Stimulated activated CD8-positive, alpha-beta memory T cell treated with anti-CD3 and anti-CD28 coated beads, Interleukin-15, amount 100 ng/mL, for 48 hours (primary cell): Measurements from ENCODE around the gene SLC35A4.
"Not testable (repeated sequence)": the region's sequence is repeated elsewhere in the genome, so short reads cannot be mapped to it uniquely, and the experiment has no call there.

ENCODE experiments used
- DNase-seq, 2 donors: peaks; one replicate each; pipeline ENCODE4 v3.0.0-alpha.2; 2020; ENCODE audit warnings: low read depth in 2 of 2

SLC35A4 gene

GRCh38 chr5:140590861-140591260 is 26.2 kb downstream of the SLC35A4 start:
- no peak for DNase-seq

DNA sequence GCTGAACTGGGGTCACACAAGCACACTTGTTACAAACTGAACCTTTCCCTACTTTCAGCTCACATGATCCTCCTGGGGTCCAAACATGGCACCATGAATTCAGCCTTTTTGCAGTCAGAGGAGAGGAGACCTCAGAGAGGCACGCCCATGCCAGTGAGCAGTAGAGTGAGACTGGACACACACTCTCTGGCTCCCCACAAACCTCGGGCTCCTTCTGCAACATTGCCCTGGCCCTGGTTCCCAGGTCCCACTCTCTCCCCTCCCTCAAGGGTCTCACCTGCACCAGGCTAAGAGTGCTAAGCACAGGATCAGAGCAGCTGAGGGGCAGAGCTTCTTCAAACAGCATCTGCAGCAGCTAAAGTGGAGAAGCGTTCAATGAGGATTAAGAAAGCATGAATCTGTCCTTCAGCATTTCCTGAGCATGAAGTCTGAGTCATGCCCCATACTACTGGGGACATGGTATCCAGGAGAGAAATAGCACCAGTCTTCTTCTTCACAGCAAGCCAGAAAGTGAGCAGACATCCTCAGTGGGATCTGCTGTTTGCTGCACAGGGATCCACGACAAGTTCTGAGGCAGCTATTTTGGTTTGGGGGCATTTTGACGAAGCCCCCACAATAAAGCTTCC is 27.2 kb downstream of the SLC35A4 start:
- DNase-seq = no peak

DNA sequence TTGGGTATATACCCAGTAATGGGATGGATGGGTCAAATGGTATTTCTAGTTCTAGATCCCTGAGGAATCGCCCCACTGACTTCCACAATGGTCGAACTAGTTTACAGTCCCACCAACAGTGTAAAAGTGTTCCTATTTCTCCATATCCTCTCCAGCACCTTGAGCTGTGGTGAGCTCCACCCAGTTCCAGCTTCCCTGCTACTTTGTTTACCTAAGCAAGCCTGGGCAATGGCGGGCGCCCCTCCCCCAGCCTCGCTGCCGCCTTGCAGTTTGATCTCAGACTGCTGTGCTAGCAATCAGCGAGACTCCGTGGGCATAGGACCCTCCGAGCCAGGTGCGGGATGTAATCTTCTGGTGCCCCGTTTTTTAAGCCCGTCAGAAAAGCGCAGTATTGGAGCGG is 28.4 kb downstream of the SLC35A4 start:
- not testable (repeated sequence) for DNase-seq

DNA sequence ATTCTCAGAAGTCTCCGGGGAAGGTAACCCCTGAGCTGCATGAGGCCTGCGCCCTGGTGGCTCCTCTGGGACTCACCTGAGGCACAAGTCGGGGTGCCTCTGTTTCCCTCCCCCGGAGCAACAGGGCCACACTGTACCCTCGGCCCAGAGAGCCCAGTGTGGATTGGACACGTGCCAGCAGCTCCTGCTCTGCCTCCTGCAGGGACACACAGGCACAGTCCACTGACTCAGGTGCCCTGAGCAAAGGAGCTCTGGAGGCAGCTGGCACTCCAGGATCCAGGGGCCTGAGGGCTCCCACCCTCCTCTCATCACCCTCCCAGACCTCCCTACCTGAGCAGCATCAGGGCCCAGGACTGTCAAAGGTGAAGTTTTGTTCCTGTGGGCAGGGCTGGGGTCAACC is 29.5 kb downstream of the SLC35A4 start:
- no peak for DNase-seq

DNA sequence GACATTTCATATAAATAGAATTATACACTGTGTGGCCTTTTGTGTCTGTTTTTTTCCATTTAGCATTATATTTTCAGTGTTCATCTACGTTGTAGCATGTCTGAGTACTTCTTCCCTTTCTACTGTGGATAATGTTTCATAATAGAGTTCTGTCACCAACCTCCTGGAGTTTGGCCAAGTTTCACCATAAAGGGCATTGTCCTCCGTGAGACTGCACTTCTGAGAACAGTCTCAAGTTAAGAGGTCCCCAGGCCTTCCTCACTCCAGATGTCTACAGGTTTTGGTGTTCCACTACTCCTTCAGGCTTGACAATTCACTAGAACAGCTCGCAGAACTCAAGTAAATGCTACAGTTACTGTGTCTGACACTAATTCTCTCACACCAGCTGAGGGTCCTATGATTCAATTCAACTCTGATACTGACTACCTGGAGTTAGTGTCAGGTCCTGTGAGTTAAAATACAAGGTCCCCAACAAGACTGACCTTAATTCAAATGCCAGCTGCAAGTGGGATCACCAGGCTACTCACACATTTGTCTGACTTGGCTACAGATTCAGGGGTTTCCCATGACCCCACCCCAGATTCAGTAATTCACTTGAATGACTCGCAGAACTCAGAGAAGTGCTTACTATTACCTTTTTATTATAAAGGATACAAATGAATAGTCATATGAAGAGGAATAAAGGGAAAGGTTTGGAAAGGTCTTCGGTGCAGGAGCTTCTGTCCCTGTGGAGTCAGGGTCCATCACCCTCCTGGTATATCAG is 31.1 kb downstream of the SLC35A4 start:
- no peak for DNase-seq

DNA sequence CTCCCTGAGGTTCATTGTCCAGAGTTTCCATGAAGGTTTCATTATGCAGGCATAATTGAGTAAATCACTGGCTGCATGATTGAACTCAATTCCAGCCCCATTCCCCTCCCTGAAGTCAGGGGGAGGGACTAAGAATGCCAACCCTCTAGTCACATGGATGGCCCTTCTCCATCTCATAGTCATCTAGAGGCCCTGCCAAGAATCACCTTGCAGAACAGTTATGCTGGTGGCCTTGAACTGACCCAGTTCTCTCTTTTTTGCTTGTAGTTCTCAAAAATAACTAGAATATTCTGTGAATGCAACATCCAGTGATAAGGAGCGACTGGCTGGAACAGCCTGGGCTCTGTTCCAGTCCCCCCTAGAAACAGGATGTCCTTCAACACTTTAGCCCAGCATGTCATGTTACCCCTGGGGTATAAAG is 31.7 kb downstream of the SLC35A4 start:
- no peak for DNase-seq

GRCh38 chr5:140598836-140599235 is 34.2 kb downstream of the SLC35A4 start:
- DNase-seq = no peak

GRCh38 chr5:140600096-140600495 is 35.5 kb downstream of the SLC35A4 start:
- no peak for DNase-seq

DNA sequence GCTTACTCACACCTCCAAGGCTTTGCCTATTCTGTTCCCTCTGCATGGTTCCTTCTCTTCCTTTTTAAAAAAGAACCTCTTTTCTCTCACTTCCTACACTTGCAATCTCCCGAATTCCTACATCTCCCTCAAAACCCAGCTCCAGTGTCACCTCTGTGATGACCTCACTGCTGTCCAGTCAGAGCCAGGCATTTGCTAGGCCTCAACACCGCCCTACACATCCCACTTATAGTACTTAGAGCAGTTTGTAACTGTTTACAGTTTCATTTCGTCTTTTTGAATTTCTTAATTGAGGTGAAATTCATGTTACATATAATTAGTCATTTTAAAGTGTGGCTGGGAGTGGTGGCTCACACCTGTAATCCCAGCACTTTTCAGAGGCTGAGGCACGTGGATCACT is 37.5 kb downstream of the SLC35A4 start:
- DNase-seq = no peak

- not testable (repeated sequence) for DNase-seq
These were observed 38.7 kb downstream of the SLC35A4 start for GRCh38 chr5:140603446-140603698.

GRCh38 chr5:140603734-140604133 is 39.1 kb downstream of the SLC35A4 start:
- no peak for DNase-seq

DNA sequence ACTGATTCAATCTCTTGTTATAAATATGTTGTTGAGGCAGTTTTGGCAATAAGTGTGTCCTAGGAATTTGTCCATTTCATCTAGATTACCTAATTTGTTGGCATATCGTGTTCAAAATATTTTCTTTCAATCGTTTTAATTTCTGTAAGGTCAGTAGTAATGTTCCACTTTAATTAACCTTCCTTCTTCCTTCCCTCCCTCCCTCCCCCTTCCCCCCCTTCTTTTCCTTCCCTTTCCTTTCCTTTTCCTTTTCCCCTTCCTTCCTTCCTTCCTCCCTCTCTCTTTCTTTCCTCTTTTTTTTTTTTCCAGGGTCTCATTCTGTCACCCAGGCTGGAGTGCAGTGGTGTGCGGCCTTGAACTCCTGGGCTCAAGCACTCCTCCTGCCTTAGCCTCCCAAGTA is 41.3 kb downstream of the SLC35A4 start:
- no peak for DNase-seq

DNA sequence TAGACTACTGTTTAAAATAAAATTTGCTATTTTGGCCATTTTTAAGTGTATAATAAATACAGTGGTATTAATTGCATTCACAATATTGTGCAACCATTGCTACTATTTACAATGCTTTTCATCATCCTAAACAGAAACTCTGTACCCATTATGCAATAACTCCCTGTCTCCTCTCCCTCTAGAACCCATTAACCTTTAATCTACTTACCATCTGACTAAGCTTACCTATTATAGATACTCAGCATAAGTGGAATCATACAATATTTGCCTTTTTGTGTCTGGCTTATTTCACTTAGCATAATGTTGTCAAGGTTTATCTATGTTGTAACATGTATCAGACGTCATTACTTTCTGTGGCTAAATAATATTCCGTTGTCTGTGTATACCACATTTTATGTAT is 42.4 kb downstream of the SLC35A4 start:
- DNase-seq = no peak

DNA sequence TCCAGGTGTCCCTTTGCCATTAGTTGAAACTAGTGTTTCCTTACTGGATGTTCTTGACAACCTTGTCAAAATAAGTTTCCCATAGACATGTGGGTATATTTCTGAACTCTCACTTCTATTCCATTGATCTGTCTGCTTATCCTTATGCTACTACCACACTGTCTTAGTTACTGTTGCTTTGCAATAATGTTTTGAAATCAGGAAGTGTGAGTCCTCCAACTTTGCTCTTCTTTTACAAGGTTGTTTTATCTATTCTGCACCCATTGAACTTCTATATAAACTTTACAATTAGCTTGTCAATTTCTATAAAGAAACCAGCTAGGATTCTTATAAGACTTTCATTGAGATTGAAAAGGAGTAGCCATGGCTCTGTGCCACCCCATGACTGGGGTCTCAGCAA is 44.1 kb downstream of the SLC35A4 start:
- no peak for DNase-seq

DNA sequence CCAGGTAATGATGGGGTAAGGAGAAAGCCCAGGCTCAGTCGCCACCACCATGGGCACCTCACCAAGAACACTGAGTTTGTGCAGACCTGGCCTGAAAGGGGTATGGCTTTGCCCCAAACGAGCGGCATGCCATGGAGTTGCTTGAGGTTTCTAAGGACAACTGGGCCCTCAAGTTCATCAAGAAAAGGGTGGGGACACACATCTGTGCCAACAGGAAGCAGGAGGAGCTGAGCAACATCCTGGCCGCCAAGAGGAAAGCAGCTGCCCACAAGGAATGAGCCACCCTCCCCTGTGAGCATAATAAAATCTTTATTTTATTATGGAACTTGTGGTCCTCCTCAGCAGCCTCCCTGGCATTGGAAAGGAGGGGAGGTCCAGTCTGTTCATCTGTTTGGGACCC is 44.5 kb downstream of the SLC35A4 start:
- no peak for DNase-seq

GRCh38 chr5:140611020-140611521 is 46.4 kb downstream of the SLC35A4 start:
- no peak for DNase-seq
